HFF-Myc (cell line): ENCODE data around the gene FGF19.

Source experiments
- DNase-seq: peaks from one replicate; pipeline ENCODE4 v3.0.0-alpha.2; 2011; ENCODE audit warnings: low read depth; ENCODE audit errors: extremely low read depth
- H3K4me3 ChIP-seq: replicated peaks from 2 replicates; pipeline ENCODE4 v1.5.1; 2011; ENCODE audit warnings: low read depth, mild to moderate bottlenecking, control low read depth, low read length
- CTCF ChIP-seq: IDR thresholded peaks from 2 replicates; pipeline ENCODE4 v1.5.1; 2012; ENCODE audit warnings: mild to moderate bottlenecking, low read depth, low read length, control low read depth; ENCODE audit errors: missing control alignments

Gene FGF19

DNA sequence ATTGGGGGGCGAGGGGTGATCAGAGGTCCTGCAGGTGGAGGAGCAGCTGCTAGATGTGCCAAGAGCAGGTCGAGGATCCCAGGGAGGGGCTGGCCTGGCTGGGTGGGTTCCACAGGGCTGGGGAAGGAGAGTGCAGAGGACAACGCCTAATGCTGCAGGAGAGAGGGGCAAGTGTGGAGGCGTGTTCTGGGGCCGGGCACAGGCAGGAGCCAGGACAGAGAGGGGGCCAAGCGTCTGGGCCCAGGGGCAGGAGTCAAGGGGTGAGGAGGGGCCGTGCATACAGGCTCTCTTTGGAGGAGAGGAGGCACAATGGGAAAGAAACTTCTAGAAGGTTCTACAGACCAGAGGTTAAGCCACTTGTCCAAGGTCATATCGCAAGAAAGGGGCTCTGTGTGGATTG lies 26.7 kb upstream of the FGF19 start:
- DNase-seq, result no peak
- H3K4me3 ChIP-seq, result no peak overlapping the region
- no peak for TF ChIP-seq CTCF

GRCh38 chr11:69729252-69729651 lies 25.4 kb upstream of the FGF19 start:
- no peak for DNase-seq
- H3K4me3 ChIP-seq, result no peak overlapping the region
- TF ChIP-seq CTCF, result no peak

DNA sequence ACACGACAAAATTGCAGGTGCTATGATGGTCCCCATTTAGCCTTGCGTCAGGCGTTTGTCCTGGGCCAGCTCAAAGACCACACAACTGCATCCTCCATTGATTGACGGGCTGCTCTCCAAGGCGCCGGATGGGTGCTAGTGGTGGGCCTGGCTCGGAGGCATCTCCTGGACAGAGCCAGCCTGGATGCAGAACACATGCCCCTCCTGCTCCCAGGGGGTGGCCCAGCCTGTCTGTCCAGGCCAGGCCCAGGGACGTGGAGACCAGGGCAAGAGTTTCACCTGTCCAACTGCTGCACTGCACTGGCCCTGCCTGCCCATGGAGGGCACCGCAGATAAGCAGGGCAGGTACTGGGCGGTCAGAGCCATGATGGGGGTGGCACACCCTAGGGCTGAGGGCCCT lies 23.4 kb upstream of the FGF19 start:
- H3K4me3 ChIP-seq, result no peak overlapping the region
- no peak for TF ChIP-seq CTCF
- DNase-seq, result no peak

GRCh38 chr11:69726481-69726880 lies 22.7 kb upstream of the FGF19 start:
- no peak overlapping the region for H3K4me3 ChIP-seq
- TF ChIP-seq CTCF, result no peak
- DNase-seq, result no peak

DNA sequence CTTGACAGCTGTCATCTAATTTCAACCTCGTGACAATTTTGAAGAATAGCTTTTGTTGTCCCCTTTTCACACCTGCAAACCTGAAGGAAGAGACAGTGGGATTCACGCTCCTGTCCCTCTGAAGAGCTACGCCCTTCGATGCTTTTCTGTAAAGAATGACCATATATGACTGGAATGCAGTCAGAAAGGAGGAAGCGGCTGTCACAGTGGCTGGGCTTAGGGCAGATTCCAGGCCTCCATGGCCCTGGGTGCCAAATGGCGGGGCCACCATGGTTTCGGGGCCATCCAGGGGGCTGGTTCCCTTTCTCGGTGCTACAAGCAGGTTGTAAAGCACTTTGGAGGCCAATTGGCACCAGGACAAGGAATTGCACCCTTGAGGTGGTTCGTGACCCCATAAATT lies 22.2 kb upstream of the FGF19 start:
- TF ChIP-seq CTCF, result no peak
- DNase-seq, result no peak
- no peak overlapping the region for H3K4me3 ChIP-seq

DNA sequence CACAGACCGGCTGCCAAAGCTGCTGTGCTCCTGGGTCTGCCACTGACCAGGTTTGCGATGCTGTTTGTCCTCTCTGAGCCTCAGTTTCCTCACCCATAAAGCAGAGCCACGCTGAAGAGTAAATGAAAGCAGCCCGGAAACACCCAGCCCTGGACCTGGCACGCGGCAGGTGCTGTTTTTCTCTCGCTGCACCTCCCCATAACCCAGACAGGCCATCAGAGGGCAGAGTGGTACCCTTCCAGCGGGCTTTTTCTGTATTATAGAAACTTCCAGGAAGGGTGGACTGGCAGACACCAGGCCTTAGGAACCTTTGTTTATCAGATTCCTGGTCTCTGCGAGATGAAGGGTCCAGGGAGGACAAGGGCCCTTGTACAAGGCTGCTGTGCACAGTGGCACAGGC lies 17.9 kb upstream of the FGF19 start:
- no peak for DNase-seq
- peak; percentile 14 for TF ChIP-seq CTCF
- no peak overlapping the region for H3K4me3 ChIP-seq

DNA sequence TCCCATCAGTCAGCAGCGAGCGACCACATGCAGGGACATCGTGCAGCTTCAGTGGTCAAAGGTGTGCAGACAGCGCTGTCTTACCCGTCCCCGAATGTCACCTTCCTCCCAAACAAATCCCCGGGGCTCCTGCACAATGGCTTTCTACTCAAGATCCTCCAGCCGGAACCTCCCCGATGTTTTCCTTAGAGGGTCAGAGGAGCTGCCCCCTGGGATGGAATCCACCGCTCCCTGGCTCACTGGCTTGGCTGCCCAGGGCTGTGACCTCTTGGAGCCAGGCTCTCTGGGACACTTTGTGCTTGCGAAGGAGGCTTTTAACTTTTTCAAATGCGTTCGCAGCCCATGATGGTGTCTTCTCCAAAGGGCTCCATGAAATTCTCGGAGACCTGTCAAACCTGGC lies 17.3 kb upstream of the FGF19 start:
- TF ChIP-seq CTCF, result no peak
- H3K4me3 ChIP-seq, result no peak overlapping the region
- no peak for DNase-seq
